HepG2 (cell line): Measurements from ENCODE around the gene SLAMF9. TPM values are rescaled to one million over a fixed set of nuclear protein-coding genes. Genes with fewer than 3 reads are reported as not detected.

ENCODE experiments used
- EED ChIP-seq: sonication (generic); formaldehyde crosslinking; IDR thresholded peaks from 2 replicates; pipeline ENCODE4 v1.5.0; 2020; ENCODE audit warnings: mild to moderate bottlenecking, missing genetic modification reagents
- GABPB1 ChIP-seq: IDR thresholded peaks from 2 replicates; pipeline ENCODE4 v1.6.1; 2016; ENCODE audit warnings: mild to moderate bottlenecking, missing genetic modification reagents, moderate library complexity, missing compliant biosample characterization
- HCFC1 ChIP-seq: fragments of 150-350 bp; IDR thresholded peaks from 2 replicates; pipeline ENCODE4 v1.6.1; 2014; ENCODE audit warnings: low read depth, low read length
- MLXIP ChIP-seq: sonication (generic); formaldehyde crosslinking; IDR thresholded peaks from 2 replicates; pipeline ENCODE4 v1.9.0; 2021; ENCODE audit warnings: missing genetic modification reagents, borderline replicate concordance
- SMARCE1 ChIP-seq: fragments of 450-650 bp; IDR thresholded peaks from 2 replicates; pipeline ENCODE4 v1.6.1; 2017; ENCODE audit warnings: borderline replicate concordance
- SOX6 ChIP-seq, 2 experiments: fragments of 450-650 bp in 1 of 2; sonication (generic) in 1 of 2; formaldehyde crosslinking in 1 of 2; IDR thresholded peaks; 2 replicates each; pipeline versions ENCODE4 v1.4.0 to v1.6.1; 2017 to 2020; ENCODE audit warnings: antibody characterized with exemption in 1 of 2, mild to moderate bottlenecking in 1 of 2, missing genetic modification reagents in 1 of 2
- SP2 ChIP-seq: sonication (generic); formaldehyde crosslinking; IDR thresholded peaks from 2 replicates; pipeline ENCODE4 v1.5.1; 2020; ENCODE audit warnings: mild to moderate bottlenecking, missing genetic modification reagents
- STAG1 ChIP-seq: sonication (generic); formaldehyde crosslinking; IDR thresholded peaks from 2 replicates; pipeline ENCODE4 v1.4.0; 2020; ENCODE audit warnings: missing genetic modification reagents
- TOE1 ChIP-seq: sonication (generic); formaldehyde crosslinking; IDR thresholded peaks from 2 replicates; pipeline ENCODE4 v1.4.0; 2020; ENCODE audit warnings: mild to moderate bottlenecking, missing genetic modification reagents
- TSC22D2 ChIP-seq: sonication (generic); formaldehyde crosslinking; IDR thresholded peaks from 2 replicates; pipeline ENCODE4 v1.5.1; 2020; ENCODE audit warnings: missing genetic modification reagents, mild to moderate bottlenecking, borderline replicate concordance
- ZFX ChIP-seq: sonication (generic); formaldehyde crosslinking; IDR thresholded peaks from 2 replicates; pipeline ENCODE4 v1.4.0; 2020; ENCODE audit warnings: mild to moderate bottlenecking, low read depth, missing genetic modification reagents, moderate library complexity
- ZNF292 ChIP-seq: sonication (generic); formaldehyde crosslinking; IDR thresholded peaks from 2 replicates; pipeline ENCODE4 v1.8.1; 2022; ENCODE audit warnings: mild to moderate bottlenecking, low read depth, missing genetic modification reagents, borderline replicate concordance
- ZNF576 ChIP-seq: sonication (generic); formaldehyde crosslinking; IDR thresholded peaks from 2 replicates; pipeline ENCODE4 v1.4.0; 2020; ENCODE audit warnings: mild to moderate bottlenecking, missing genetic modification reagents
- ZNF580 ChIP-seq: IDR thresholded peaks from 2 replicates; pipeline ENCODE4 v1.6.1; 2016; ENCODE audit warnings: low read depth, borderline replicate concordance
- ZNF772 ChIP-seq: sonication (generic); formaldehyde crosslinking; IDR thresholded peaks from 2 replicates; pipeline ENCODE4 v1.5.0; 2020; ENCODE audit warnings: mild to moderate bottlenecking, missing genetic modification reagents
- ZNF800 ChIP-seq: sonication (generic); formaldehyde crosslinking; IDR thresholded peaks from 2 replicates; pipeline ENCODE4 v1.4.0; 2020; ENCODE audit warnings: missing genetic modification reagents
- polyA plus RNA-seq, 8 experiments: library from polyadenylated mRNA; depleted of rRNA in 3 of 8; stranded (reverse) in 7 of 8; unstranded in 1 of 8; fragments of >200 nt; fragmentation: Illumina TruSeq in 4 of 8; extraction: Trizol in 4 of 8; gene quantifications; 2 replicates each; pipeline versions ENCODE4 v1.2.1 to v1.2.3, GENCODE V29; 2011 to 2016; ENCODE audit warnings: low read depth in 4 of 8, missing spikeins in 1 of 8, mixed read lengths in 1 of 8; ENCODE audit not compliant: insufficient read depth in 1 of 8
- total RNA-seq, 5 experiments: library from RNA; depleted of rRNA; stranded (reverse); fragments of >200 nt; fragmentation: Illumina TruSeq; extraction: Trizol; gene quantifications; 2 replicates each; pipeline ENCODE4 v1.2.3, GENCODE V29; 2016; ENCODE audit warnings: low read depth in 1 of 5
- TF ChIP-seq, protein P1 (sequence below): sonication (generic); formaldehyde crosslinking; IDR thresholded peaks from 2 replicates; pipeline ENCODE4 v1.4.0; 2020; ENCODE audit warnings: missing genetic modification reagents
- TF ChIP-seq, protein P2 (sequence below): sonication (generic); formaldehyde crosslinking; IDR thresholded peaks from 2 replicates; pipeline ENCODE4 v1.5.0; 2020; ENCODE audit warnings: mild to moderate bottlenecking, missing genetic modification reagents, moderate library complexity
- TF ChIP-seq, protein P3 (sequence below): sonication (generic); formaldehyde crosslinking; IDR thresholded peaks from 2 replicates; pipeline ENCODE4 v1.8.0; 2022; ENCODE audit warnings: missing genetic modification reagents, low read depth, mild to moderate bottlenecking, borderline replicate concordance

SLAMF9 gene
- total and polyA plus RNA-seq, 2 of the 13 experiments (the other 11 are each of a cell fraction or from before 2014, with no cell fraction given) = 0.82 TPM; not detected in 1

DNA sequence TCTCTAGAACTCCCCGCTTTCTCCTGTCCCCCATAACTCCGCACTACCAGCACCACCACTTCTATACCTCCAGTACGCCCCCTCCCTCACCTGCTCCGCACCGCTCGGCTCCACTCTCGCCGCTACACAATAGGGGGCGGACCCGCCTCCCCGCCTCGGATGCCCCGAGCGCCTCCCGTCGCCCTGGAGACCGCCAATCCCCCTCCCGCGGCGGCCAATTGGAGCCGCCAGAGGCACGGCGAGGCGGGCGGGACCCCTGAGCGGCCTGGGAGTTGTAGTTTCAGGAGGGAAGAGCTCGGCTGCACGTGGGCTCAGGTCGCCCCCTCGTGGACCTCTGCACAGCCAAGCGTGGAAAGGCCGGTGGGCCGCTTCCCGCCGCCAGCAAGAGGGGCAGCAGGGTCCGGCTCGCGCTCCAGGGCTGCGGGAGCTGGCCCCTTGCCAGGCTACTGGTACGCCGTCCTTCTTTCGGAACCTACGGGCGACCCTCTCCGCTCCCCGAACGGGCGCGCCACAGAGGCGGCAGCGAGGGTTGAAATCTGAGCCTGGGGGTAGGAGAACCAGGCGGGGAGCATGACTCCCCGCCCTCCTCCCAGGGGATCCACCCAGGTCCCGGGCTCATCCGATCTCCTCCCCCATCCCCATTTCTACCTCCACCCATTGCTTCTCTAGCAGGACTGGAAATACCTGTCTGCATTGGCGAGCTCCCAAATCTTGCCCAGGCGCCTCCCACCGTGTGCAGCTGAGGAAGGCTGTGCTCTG is 8.4 kb downstream of the SLAMF9 start, which contains the start of gene IGSF9 (continued):
- no peak for TF ChIP-seq MLXIP
- TF ChIP-seq ZNF576 (CRISPR knock-in tag) = no peak
- peak; percentile 43 for TF ChIP-seq STAG1
- no peak for TF ChIP-seq TSC22D2 (CRISPR knock-in tag)
- TF ChIP-seq HCFC1 = peak; percentile 61
- TF ChIP-seq ZNF800 (CRISPR knock-in tag) = no peak
- TF ChIP-seq ZFX (CRISPR knock-in tag) = peak; percentile 28; the same call in 1 of the 2 replicates
- no peak for TF ChIP-seq ZNF292
- peak; percentile 75; the same call in 1 of the 2 replicates for TF ChIP-seq GABPB1
- TF ChIP-seq, protein P1, sequence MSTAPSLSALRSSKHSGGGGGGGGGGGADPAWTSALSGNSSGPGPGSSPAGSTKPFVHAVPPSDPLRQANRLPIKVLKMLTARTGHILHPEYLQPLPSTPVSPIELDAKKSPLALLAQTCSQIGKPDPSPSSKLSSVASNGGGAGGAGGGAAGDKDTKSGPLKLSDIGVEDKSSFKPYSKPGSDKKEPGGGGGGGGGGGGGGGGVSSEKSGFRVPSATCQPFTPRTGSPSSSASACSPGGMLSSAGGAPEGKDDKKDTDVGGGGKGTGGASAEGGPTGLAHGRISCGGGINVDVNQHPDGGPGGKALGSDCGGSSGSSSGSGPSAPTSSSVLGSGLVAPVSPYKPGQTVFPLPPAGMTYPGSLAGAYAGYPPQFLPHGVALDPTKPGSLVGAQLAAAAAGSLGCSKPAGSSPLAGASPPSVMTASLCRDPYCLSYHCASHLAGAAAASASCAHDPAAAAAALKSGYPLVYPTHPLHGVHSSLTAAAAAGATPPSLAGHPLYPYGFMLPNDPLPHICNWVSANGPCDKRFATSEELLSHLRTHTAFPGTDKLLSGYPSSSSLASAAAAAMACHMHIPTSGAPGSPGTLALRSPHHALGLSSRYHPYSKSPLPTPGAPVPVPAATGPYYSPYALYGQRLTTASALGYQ = no peak
- TF ChIP-seq SP2 (CRISPR knock-in tag) = 0 out of 2 replicates have a peak, but pooled peaks have one; percentile 43
- TF ChIP-seq EED (CRISPR knock-in tag) = no peak
- no peak for TF ChIP-seq ZNF772
- TF ChIP-seq, protein P2, sequence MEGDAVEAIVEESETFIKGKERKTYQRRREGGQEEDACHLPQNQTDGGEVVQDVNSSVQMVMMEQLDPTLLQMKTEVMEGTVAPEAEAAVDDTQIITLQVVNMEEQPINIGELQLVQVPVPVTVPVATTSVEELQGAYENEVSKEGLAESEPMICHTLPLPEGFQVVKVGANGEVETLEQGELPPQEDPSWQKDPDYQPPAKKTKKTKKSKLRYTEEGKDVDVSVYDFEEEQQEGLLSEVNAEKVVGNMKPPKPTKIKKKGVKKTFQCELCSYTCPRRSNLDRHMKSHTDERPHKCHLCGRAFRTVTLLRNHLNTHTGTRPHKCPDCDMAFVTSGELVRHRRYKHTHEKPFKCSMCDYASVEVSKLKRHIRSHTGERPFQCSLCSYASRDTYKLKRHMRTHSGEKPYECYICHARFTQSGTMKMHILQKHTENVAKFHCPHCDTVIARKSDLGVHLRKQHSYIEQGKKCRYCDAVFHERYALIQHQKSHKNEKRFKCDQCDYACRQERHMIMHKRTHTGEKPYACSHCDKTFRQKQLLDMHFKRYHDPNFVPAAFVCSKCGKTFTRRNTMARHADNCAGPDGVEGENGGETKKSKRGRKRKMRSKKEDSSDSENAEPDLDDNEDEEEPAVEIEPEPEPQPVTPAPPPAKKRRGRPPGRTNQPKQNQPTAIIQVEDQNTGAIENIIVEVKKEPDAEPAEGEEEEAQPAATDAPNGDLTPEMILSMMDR (CRISPR knock-in tag) = peak; percentile 76
- no peak for TF ChIP-seq TOE1 (CRISPR knock-in tag)
- TF ChIP-seq, protein P3, sequence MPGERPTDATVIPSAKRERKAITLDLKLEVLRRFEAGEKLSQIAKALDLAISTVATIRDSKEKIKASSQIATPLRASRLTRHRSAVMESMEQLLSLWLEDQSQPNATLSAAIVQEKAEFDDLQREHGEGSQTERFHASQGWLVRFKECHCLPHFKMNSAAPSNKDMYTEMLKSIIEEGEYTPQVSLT (CRISPR knock-in tag) = no peak
- no peak for TF ChIP-seq SMARCE1
- TF ChIP-seq ZNF580 = no peak
- TF ChIP-seq SOX6 (IDR thresholded peaks at IDR 0.05) = no peak
- peak; percentile 36 for TF ChIP-seq SOX6 (CRISPR knock-in tag; IDR thresholded peaks at IDR 0.05)
